ENCODE results near the gene GPBP1. TPM values are rescaled to one million over a fixed set of nuclear protein-coding genes. Genes with fewer than 3 reads are reported as not detected.

Gene GPBP1
- polyA plus RNA-seq, 1 donor: 92.1 TPM

Other genes starting within 250 kb of the GPBP1 start
- gene MIER3, start 221.9 kb upstream of the GPBP1 start, polyA plus RNA-seq: 27.3 TPM

Data from large intestine (tissue), 1 donor.